GM12891 (cell line): Measurements from ENCODE around the gene DLGAP5.

Experiments used
- PAX5 ChIP-seq: IDR thresholded peaks from 2 replicates; pipeline ENCODE4 v1.6.1; 2011; ENCODE audit warnings: low read length, moderate library complexity, mild to moderate bottlenecking; ENCODE audit not compliant: insufficient read depth, severe bottlenecking
- POLR2A ChIP-seq: IDR thresholded peaks from 2 replicates; pipeline ENCODE4 v1.6.1; 2011; ENCODE audit warnings: low read depth, low read length, control low read depth

- no peak for TF ChIP-seq POLR2A
- TF ChIP-seq PAX5: no peak
Observed at GRCh38 chr14:55233591-55233990, 42.2 kb upstream of the DLGAP5 start.
